Measurements from ENCODE around the gene OR56B1.
"Not testable (repeated sequence)": the region's sequence is repeated elsewhere in the genome, so short reads cannot be mapped to it uniquely, and the experiment has no call there.

OR56B1 gene

GRCh38 chr11:5736396-5736795 lies at the start of gene OR56B1:
Gene OR56B1, plus strand, starts transcription at chr11:5736448. Its CDS starts 69 bp downstream, at chr11:5736517.
- no peak for DNase-seq (ENCODE audit: low spot score)

GRCh38 chr11:5688482-5688881 lies 47.8 kb upstream of the OR56B1 start:
- DNase-seq (ENCODE audit: low spot score), result no peak

GRCh38 chr11:5689551-5689983 lies 46.7 kb upstream of the OR56B1 start, which contains the start of gene TRIM22:
Gene TRIM22, plus strand, starts transcription at chr11:5689790. Its CDS starts 6,443 bp downstream, at chr11:5696233.
- peak; percentile 64 for DNase-seq (ENCODE audit: low spot score)

- DNase-seq (ENCODE audit: low spot score), result peak; percentile 24
Measured at GRCh38 chr11:5690216-5690615, 46.0 kb upstream of the OR56B1 start.

- DNase-seq (ENCODE audit: low spot score), result peak; percentile 39
Measured at GRCh38 chr11:5690736-5691135, 45.5 kb upstream of the OR56B1 start.

DNA sequence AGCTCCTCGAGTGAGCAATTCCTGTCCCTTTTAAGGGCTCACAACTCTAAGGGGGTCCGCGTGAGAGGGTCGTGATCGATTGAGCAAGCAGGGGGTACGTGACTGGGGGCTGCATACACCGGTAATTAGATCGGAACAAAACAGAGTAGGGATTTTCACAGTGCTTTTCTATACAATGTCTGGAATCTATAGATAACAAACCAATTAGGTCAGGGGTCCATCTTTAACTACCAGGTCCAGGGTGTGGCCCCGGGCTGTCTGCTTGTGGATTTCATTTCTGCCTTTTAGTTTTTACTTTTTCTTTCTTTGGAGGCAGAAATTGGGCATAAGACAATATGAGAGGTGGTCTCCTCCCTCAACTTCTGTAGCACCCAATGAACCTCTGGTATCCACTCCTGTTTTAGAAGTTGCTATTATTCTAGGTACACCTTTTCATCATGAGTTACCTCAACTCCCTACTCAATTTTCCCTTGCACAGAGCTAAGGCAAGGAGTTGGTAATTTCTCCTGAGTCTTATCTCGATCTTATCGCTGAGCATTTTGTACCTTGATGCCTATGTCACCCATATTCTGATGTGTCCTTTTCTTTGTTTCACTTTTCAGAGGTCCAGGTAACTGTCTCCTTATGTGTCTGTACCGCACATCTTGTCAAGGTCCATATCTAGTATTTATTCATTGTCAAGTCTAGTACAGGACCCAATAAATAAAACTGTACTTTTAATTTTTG lies 44.8 kb upstream of the OR56B1 start:
- not testable (repeated sequence) for DNase-seq (ENCODE audit: low spot score)

- no peak for DNase-seq (ENCODE audit: low spot score)
Measured at GRCh38 chr11:5691964-5692361, 44.3 kb upstream of the OR56B1 start.

DNA sequence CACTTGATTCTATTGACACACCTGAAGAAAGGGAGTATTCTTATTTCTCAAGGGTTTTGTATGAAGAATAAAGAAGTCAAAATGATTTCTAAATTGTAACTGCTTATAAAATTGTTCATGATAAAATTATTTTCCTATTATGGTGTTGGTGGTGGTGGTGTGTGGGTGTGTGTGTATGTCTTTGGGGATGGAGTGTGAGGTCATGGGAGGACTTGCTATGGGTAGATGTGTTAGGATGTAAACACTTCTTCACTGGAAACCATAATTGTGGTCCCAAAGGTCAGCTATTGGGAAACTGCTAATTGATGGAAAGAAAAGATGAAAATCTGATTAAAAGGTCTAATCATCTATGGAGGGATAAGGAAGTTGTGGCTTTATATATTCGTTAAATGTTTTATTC lies 41.6 kb upstream of the OR56B1 start:
- no peak for DNase-seq (ENCODE audit: low spot score)

GRCh38 chr11:5695580-5695979 lies 40.7 kb upstream of the OR56B1 start:
- DNase-seq (ENCODE audit: low spot score), result no peak

DNA sequence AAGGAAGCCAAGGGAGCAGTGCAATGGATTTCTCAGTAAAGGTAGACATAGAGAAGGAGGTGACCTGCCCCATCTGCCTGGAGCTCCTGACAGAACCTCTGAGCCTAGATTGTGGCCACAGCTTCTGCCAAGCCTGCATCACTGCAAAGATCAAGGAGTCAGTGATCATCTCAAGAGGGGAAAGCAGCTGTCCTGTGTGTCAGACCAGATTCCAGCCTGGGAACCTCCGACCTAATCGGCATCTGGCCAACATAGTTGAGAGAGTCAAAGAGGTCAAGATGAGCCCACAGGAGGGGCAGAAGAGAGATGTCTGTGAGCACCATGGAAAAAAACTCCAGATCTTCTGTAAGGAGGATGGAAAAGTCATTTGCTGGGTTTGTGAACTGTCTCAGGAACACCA lies 40.0 kb upstream of the OR56B1 start:
- no peak for DNase-seq (ENCODE audit: low spot score)

DNA sequence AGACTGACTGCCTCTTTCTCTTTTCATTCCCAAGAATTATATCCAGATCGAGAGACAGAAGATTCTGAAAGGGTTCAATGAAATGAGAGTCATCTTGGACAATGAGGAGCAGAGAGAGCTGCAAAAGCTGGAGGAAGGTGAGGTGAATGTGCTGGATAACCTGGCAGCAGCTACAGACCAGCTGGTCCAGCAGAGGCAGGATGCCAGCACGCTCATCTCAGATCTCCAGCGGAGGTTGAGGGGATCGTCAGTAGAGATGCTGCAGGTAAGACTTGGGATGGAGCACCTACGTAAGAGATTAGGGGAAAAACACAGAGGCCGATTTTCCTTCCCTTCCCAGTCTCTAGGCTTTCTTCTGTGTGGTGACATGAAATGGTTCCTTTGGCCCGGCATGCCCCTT lies 38.0 kb upstream of the OR56B1 start:
- DNase-seq (ENCODE audit: low spot score), result no peak

GRCh38 chr11:5700421-5701054 lies 35.7 kb upstream of the OR56B1 start:
- no peak for DNase-seq (ENCODE audit: low spot score)

DNA sequence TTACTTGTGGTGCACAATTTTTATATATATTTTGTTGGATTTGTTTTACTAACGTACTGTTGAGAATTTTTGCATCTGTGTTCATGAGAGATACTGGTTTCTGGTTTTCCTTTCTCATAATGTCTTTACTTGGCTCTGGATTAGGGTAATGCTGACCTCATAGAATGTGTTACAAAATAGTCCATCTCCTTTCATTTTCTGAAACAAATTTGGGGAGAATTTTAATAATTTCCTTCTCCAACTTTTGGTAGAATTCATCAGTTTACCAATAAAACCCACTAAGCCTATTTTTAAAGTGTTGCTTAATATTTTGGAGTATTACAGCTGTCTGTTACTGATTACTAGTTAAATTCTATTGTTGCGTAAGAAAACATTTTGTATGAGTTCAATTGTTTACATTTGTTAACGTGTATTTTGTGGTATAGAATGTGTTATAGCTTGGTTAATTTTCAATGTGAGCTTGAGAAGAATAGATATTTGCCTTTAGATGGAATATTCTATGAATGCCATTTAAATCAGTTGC lies 35.1 kb upstream of the OR56B1 start:
- no peak for DNase-seq (ENCODE audit: low spot score)

- DNase-seq (ENCODE audit: low spot score), result no peak
Measured at GRCh38 chr11:5703741-5704536, 32.3 kb upstream of the OR56B1 start.

DNA sequence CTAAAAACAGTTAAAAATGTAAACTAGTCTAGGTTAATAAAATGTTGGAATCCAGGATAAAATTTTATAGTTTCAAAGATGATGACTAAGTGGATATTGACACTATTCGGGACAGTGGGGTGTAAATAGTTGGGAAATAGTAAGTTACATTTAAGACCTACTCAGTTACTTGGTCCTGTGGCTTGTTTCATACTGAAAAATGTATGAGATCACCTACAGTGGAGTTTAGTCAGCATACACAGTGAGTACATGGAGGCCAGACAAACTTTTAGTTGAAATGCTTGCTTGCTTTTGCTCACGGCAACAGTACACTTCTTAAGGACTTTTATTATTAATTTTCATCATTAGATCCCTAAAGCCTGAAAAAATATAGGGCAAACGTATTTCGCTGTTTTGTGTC lies 30.6 kb upstream of the OR56B1 start:
- DNase-seq (ENCODE audit: low spot score), result no peak

DNA sequence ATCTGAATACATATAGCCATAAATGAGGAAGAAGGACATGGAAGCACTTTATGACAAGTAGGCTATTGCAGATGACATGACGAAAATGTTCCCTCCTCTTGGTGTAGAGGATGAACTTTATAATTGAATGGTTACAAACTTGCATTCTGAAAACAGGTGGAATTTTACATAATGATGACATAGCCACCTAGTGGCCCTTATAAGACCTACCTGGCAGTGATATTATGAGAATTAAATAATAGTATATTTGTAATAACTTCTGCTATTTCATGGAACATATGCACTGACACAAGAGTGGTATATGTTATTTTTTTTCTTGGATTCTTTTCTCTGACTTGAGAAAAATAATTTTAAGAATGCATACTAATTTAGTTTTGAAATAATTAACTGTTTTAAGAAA lies 23.7 kb upstream of the OR56B1 start:
- no peak for DNase-seq (ENCODE audit: low spot score)

DNA sequence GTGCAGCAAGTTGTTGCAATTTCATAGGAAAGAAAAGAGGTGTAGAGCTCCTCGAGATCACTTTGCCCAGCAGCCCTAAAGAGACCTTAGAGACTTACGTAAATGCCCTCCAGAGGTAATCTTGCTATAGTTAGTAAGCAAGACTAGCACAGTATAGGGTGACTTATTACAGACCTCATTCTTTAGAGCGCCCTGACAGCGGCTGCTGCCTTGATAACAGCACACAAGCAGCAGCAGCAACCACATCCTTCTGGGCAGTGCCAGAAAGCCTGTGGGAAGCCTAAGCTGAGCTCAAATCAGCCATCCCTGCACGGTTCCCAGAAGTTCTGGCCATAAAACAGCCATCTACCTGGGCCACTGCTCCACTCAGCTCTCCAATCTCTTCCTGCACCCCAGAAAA lies 22.6 kb upstream of the OR56B1 start:
- no peak for DNase-seq (ENCODE audit: low spot score)

DNA sequence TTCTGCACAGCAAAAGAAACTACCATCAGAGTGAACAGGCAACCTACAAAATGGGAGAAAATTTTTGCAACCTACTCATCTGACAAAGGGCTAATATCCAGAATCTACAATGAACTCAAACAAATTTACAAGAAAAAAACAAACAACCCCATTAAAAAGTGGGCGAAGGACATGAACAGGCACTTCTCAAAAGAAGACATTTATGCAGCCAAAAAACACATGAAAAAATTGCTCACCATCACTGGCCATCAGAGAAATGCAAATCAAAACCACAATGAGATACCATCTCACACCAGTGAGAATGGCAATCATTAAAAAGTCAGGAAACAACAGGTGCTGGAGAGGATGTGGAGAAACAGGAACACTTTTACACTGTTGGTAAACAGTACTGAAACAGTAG lies 19.7 kb upstream of the OR56B1 start:
- not testable (repeated sequence) for DNase-seq (ENCODE audit: low spot score)

DNA sequence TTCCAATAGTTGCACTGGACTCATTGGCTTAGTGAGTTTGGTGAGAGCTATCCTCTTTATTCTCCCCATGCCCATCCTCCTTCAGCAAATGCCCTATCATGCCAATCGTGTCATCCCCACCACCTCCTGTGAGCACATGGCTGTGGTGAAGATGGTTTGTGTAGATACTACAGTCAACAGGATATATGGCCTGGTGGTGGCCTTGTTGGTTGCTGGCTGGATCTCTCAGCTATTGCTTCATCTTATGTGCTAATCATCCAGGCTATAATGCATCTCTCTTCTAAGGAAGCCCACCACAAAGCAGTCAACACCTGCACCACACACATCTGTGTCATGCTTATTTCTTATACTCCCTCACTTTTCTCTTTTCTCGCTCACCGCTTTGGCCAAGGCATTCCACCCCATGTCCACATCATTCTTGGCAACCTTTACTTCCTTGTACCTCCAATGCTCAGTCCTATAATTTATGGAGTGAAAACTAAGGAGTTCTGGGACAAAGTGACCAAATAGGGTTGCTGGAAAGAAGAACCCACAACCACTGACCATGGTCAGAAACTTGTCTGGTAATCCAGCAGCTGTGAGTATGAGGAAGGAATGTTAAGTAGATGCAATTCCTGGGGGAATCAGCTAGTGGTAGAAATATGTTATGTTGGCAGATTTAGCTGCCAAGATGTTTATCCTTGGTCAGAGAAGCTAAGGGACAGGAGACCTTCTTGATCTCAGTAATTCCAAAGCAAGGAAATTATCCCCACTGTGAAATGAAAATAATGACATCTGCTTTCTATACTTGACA lies 16.3 kb upstream of the OR56B1 start:
- DNase-seq (ENCODE audit: low spot score), result no peak

GRCh38 chr11:5722622-5723021 lies 13.6 kb upstream of the OR56B1 start:
- DNase-seq (ENCODE audit: low spot score), result no peak

DNA sequence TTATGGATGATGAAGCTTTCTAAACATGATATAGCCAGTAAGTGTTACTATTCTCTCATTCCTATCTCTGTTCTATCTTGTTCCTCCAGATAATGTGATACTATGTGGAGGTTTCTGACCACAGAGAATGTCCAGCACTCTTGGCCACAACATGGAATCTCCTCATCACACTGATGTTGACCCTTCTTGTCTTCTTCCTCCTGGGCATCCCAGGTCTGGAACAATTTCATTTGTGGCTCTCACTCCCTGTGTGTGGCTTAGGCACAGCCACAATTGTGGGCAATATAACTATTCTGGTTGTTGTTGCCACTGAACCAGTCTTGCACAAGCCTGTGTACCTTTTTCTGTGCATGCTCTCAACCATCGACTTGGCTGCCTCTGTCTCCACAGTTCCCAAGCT lies 9.9 kb upstream of the OR56B1 start:
- DNase-seq (ENCODE audit: low spot score), result no peak

- DNase-seq (ENCODE audit: low spot score), result no peak
Measured at GRCh38 chr11:5727691-5728090, 8.6 kb upstream of the OR56B1 start.

All from AG08396 (cell line).